HepG2 (cell line): ENCODE data around the gene MDH1B. TPM values are rescaled to one million over a fixed set of nuclear protein-coding genes. Genes with fewer than 3 reads are reported as not detected.

Experiments used
- ATAC-seq: fragments of 200-7000 bp; cut with Tn5 transposase; 3 replicates; pipeline ENCODE4 v1.9.1; 2020; ENCODE audit warnings: mild to moderate bottlenecking, moderate library complexity
- BruUV-seq: library from RNA; stranded (reverse); fragments of 400-500 nt; replicated peaks from 2 replicates; lab custom pipeline; 2021; lab: Mats Ljungman, UMichigan
- CTCF ChIA-PET: fragments of 300-600 bp; formaldehyde crosslinking; extraction: SDS; loops from one replicate; lab custom pipeline; 2021; ENCODE audit warnings: low total read pairs, inconsistent platforms, low intra/inter-chr PET ratio; lab: Yijun Ruan, JAX
- POLR2A ChIA-PET: fragments of 350-600 bp; sonication (Branson Sonifier 250); formaldehyde crosslinking; loops from one replicate; lab custom pipeline; 2020; ENCODE audit warnings: antibody characterized with exemption, inconsistent platforms; lab: Yijun Ruan, JAX
- DNase-seq: peaks from one replicate; pipeline ENCODE4 v3.0.0-alpha.2; 2015; ENCODE audit warnings: low spot score
- FAIRE-seq: peaks from 3 replicates; lab custom pipeline; 2011; peaks lifted over from hg19 to GRCh38; lab: Jason Lieb, UNC
- H2AFZ ChIP-seq: one replicate; pipeline ENCODE4 v1.6.1; 2011; ENCODE audit warnings: low read length, inconsistent platforms
- H3K27ac ChIP-seq: fragments of 300-600 bp; 3 replicates; pipeline ENCODE4 v1.8.0; 2011; ENCODE audit warnings: mixed run types, mild to moderate bottlenecking, mixed read lengths, low read length, inconsistent platforms; ENCODE audit not compliant: insufficient read depth; ENCODE audit errors: extremely low read length
- H3K27me3 ChIP-seq, 2 experiments: fragments of 200-600 bp in 1 of 2; 2 replicates in 1 of 2; 3 replicates in 1 of 2; pipeline versions ENCODE4 v1.6.0 to v1.8.0; 2011; ENCODE audit warnings: low read length in 2 of 2, mild to moderate bottlenecking in 2 of 2, moderate library complexity in 2 of 2, inconsistent platforms in 1 of 2; ENCODE audit not compliant: insufficient read depth in 2 of 2, control insufficient read depth in 1 of 2
- H3K36me3 ChIP-seq, 2 experiments: fragments of 200-600 bp in 1 of 2; replicated peaks in 1 of 2; 2 replicates in 1 of 2; 3 replicates in 1 of 2; pipeline versions ENCODE4 v1.5.1 to v1.8.0; 2011; ENCODE audit warnings: low read length in 2 of 2, inconsistent platforms in 1 of 2; ENCODE audit not compliant: insufficient read depth in 2 of 2, control insufficient read depth in 1 of 2
- H3K4me1 ChIP-seq: 2 replicates; pipeline ENCODE4 v1.5.1; 2012; ENCODE audit warnings: low read length, inconsistent platforms; ENCODE audit not compliant: insufficient read depth
- H3K4me2 ChIP-seq: 2 replicates; pipeline ENCODE4 v1.6.0; 2011; ENCODE audit warnings: low read depth, low read length, inconsistent platforms
- H3K4me3 ChIP-seq, 3 experiments: fragments of 200-600 bp in 1 of 3; sonication (generic), shearing (Covaris generic) in 1 of 3; replicated peaks in 1 of 3; 2 replicates each; pipeline ENCODE4 v1.5.1; 2011 to 2016; ENCODE audit warnings: low read length in 3 of 3, inconsistent platforms in 2 of 3, low read depth in 2 of 3, mild to moderate bottlenecking in 2 of 3, control low read depth in 1 of 3, mixed read lengths in 1 of 3; ENCODE audit not compliant: insufficient read depth in 1 of 3
- H3K79me2 ChIP-seq: one replicate; pipeline ENCODE4 v1.6.1; 2011; ENCODE audit warnings: low read length, inconsistent platforms; ENCODE audit not compliant: insufficient read depth
- H3K9ac ChIP-seq: 2 replicates; pipeline ENCODE4 v1.6.0; 2011; ENCODE audit warnings: mild to moderate bottlenecking, low read depth, low read length, inconsistent platforms; ENCODE audit not compliant: insufficient read depth
- H3K9me3 ChIP-seq: 2 replicates; pipeline ENCODE4 v1.5.1; 2012; ENCODE audit warnings: mild to moderate bottlenecking, low read length
- H4K20me1 ChIP-seq: 2 replicates; pipeline ENCODE4 v1.6.0; 2011; ENCODE audit warnings: inconsistent platforms, mild to moderate bottlenecking, low read length, moderate library complexity; ENCODE audit not compliant: insufficient read depth
- JARID2 ChIP-seq: sonication (generic); formaldehyde crosslinking; IDR thresholded peaks from 2 replicates; pipeline ENCODE4 v1.8.1; 2023; ENCODE audit warnings: missing genetic modification reagents, inconsistent platforms; ENCODE audit not compliant: insufficient replicate concordance
- KLF6 ChIP-seq: IDR thresholded peaks from 2 replicates; pipeline ENCODE4 v1.8.0; 2016; ENCODE audit warnings: missing biosample characterization, missing genetic modification reagents
- NFE2L2 ChIP-seq: fragments of 150-350 bp; IDR thresholded peaks from 2 replicates; pipeline ENCODE4 v1.6.1; 2014; ENCODE audit warnings: low read length
- NFYC ChIP-seq: IDR thresholded peaks from 2 replicates; pipeline ENCODE4 v1.6.1; 2016; ENCODE audit warnings: missing genetic modification reagents, missing compliant biosample characterization
- NR0B2 ChIP-seq: sonication (generic); formaldehyde crosslinking; IDR thresholded peaks from 2 replicates; pipeline ENCODE4 v1.4.0; 2020; ENCODE audit warnings: mild to moderate bottlenecking, missing genetic modification reagents
- SMAD3 ChIP-seq: sonication (generic); formaldehyde crosslinking; IDR thresholded peaks from 2 replicates; pipeline ENCODE4 v1.4.0; 2020; ENCODE audit warnings: missing genetic modification reagents
- SNAPC2 ChIP-seq: sonication (generic); formaldehyde crosslinking; IDR thresholded peaks from 2 replicates; pipeline ENCODE4 v1.8.1; 2022; ENCODE audit warnings: mild to moderate bottlenecking, missing genetic modification reagents
- TBX2 ChIP-seq: sonication (generic); formaldehyde crosslinking; IDR thresholded peaks from 2 replicates; pipeline ENCODE4 v1.5.0; 2020; ENCODE audit warnings: missing genetic modification reagents, mild to moderate bottlenecking, borderline replicate concordance
- TCF7L2 ChIP-seq: IDR thresholded peaks from 2 replicates; pipeline ENCODE4 v1.6.1; 2011; ENCODE audit warnings: mild to moderate bottlenecking, low read depth, low read length, moderate library complexity
- TEAD3 ChIP-seq: optimal IDR thresholded peaks from 2 replicates; pipeline ENCODE3; 2016; ENCODE audit warnings: borderline replicate concordance
- ZBTB42 ChIP-seq: sonication (generic); formaldehyde crosslinking; IDR thresholded peaks from 2 replicates; pipeline ENCODE4 v1.5.0; 2020; ENCODE audit warnings: mild to moderate bottlenecking, missing genetic modification reagents
- ZNF20 ChIP-seq: sonication (generic); formaldehyde crosslinking; IDR thresholded peaks from 2 replicates; pipeline ENCODE4 v1.4.0; 2020; ENCODE audit warnings: mild to moderate bottlenecking, moderate library complexity, missing genetic modification reagents
- WGBS: methylation state at CpG from one replicate; pipeline ENCODE4 v1.1.6; 2017; ENCODE audit warnings: low lambda C conversion rate; 5-methylcytosine and 5-hydroxymethylcytosine counted together
- in situ Hi-C: cut with HindIII; loops from 2 replicates; pipeline ENCODE4 v1.10.0; 2017; ENCODE audit warnings: low pct_unique_long_range_greater_than_20kb; ENCODE audit not compliant: extremely low pct_ligation_motif_present
- intact Hi-C: fragments of 100-400 bp; cut with micrococcal nuclease; formaldehyde crosslinking; loops from one replicate; pipeline ENCODE4 v1.10.0; 2022; ENCODE audit not compliant: unreplicated experiment
- polyA plus RNA-seq, 8 experiments: library from polyadenylated mRNA; depleted of rRNA in 3 of 8; stranded (reverse) in 7 of 8; unstranded in 1 of 8; fragments of >200 nt; fragmentation: Illumina TruSeq in 4 of 8; extraction: Trizol in 4 of 8; gene quantifications; 2 replicates each; pipeline versions ENCODE4 v1.2.1 to v1.2.3, GENCODE V29; 2011 to 2016; ENCODE audit warnings: low read depth in 4 of 8, missing spikeins in 1 of 8, mixed read lengths in 1 of 8; ENCODE audit not compliant: insufficient read depth in 1 of 8
- total RNA-seq, 5 experiments: library from RNA; depleted of rRNA; stranded (reverse); fragments of >200 nt; fragmentation: Illumina TruSeq; extraction: Trizol; gene quantifications; 2 replicates each; pipeline ENCODE4 v1.2.3, GENCODE V29; 2016; ENCODE audit warnings: low read depth in 1 of 5
- TF ChIP-seq, protein P1 (sequence below): sonication (generic); formaldehyde crosslinking; IDR thresholded peaks from 2 replicates; pipeline ENCODE4 v1.4.0; 2020; ENCODE audit warnings: missing genetic modification reagents, borderline replicate concordance

MDH1B gene
- total and polyA plus RNA-seq, 2 of the 13 experiments (the other 11 are each of a cell fraction or from before 2014, with no cell fraction given), result 0.17 to 0.86 TPM

DNA sequence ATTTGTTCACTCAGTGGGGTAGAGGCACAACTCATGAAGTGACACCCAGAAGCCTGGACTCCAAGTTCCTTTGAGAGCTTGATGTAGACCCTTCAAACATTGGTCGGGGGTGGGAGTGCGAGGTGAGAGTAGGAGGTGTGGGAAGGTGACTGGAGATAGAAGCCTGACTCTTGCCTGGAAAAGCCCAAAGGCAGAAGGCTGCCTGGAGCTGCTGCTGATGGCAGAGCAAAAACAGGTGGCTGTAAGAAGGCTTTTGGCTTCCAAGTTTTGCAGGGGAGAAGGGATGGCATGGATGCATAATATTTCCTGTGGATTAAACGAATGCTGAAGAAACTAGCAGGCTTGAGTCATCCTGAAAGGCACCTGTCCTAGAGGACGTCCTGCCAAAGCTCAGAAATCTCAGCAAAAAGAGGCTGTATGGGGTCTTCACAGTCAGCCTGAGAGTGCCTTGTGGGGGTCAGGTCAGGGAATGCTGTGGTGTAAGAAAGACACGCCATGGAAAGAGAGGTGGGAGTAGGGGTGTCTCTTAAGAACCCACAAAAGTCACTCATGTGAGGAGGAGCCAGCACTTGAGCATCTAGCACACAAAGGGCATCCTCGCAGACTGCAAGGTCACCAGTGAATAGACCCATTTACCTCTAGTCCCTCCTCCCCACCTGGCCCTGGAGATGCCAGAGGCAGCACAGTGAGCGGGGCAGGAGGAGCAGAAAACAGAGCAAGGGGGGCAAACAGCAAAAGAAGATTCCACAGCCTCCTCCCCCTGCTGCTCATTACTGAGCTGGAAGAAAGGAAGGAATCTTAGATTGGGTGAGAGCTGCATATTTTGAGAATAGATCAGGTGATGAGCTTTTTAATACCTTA, 37.8 kb upstream of the MDH1B start:
- intact Hi-C loops, result no loop called here
- TF ChIP-seq SMAD3 (CRISPR knock-in tag) (no peak), TEAD3 (CRISPR knock-in tag) (no peak), ZBTB42 (CRISPR knock-in tag) (no peak)
- POLR2A ChIA-PET, result no interaction called here

DNA sequence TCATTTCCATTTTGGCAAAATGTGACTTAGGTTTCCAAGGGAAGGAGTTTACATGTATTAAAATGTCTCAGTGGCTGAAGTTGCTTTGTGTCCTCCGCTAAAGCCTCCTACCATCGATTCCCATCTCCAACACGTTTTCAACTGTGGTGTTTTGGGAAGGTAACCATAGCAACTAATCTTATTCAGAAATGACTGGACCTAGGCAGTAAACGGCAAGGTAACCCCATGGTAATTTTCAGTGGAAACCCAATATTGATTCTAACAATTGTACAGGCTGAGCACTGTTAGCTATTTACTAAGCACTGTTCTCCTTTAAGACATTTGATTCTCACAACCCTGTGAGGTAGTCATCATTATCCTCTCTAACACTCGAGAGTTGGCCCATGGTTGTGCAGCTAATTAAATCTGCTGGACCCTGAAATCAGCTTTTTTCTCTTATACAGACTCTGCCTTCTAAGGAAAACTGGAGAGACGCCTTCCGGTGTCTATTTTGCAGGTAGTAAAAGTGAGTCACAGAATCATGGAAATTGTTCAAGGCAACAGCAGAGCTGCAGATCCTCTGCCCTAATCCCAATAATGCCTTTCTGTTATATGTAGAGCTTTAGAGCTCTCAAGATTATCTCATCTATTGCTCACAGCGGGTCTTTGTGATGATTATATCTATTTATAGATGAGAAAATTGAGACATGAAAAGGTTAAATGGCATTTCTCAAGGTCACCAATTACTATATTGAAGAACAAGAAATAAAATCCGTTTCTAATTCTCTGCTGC, 36.5 kb upstream of the MDH1B start:
- Histone ChIP-seq H2AFZ (no peak overlapping the region), H3K79me2 (no peaks in the 10 kb centered on the region), H3K27me3 (no peaks in the 10 kb centered on the region), H3K36me3 (no peaks in the 10 kb centered on the region; a peak in 1 of 5 replicates), H3K4me2 (no peak overlapping the region), H3K27ac (no peak overlapping the region), H3K4me3 (no peak overlapping the region), H3K4me1 (no peaks in the 10 kb centered on the region), H3K9ac (no peak overlapping the region), H4K20me1 (no peaks in the 10 kb centered on the region; the same call in 1 of the 2 replicates), H3K9me3 (no peaks in the 10 kb centered on the region)
- in situ Hi-C loops (loop anchor here (5.0 kb wide), 2 partner anchors 186 to 671 kb away; no protein-coding TSS in a partner anchor), intact Hi-C loops (no loop called here)
- WGBS, result 82% methylated on average over 9 of the region's 9 CpGs
- no peak for DNase-seq
- ChIA-PET POLR2A (no interaction called here), CTCF (interaction anchor here (1.6 to 3.6 kb wide), 3 partner anchors 188 to 673 kb away, joined by 5 to 24 read pairs (median 21); no protein-coding TSS in a partner anchor)
- BruUV-seq, result no TSS peak
- FAIRE-seq, result no peak
- no peak for ATAC-seq
- TF ChIP-seq TBX2 (CRISPR knock-in tag) (no peak), NFE2L2 (no peak), TCF7L2 (no peak), KLF6 (CRISPR knock-in tag) (no peak), NFYC (CRISPR knock-in tag) (no peak), JARID2 (CRISPR knock-in tag) (no peak), SNAPC2 (CRISPR knock-in tag) (no peak), ZNF20 (no peak), NR0B2 (CRISPR knock-in tag) (no peak)
- TF ChIP-seq, protein P1, sequence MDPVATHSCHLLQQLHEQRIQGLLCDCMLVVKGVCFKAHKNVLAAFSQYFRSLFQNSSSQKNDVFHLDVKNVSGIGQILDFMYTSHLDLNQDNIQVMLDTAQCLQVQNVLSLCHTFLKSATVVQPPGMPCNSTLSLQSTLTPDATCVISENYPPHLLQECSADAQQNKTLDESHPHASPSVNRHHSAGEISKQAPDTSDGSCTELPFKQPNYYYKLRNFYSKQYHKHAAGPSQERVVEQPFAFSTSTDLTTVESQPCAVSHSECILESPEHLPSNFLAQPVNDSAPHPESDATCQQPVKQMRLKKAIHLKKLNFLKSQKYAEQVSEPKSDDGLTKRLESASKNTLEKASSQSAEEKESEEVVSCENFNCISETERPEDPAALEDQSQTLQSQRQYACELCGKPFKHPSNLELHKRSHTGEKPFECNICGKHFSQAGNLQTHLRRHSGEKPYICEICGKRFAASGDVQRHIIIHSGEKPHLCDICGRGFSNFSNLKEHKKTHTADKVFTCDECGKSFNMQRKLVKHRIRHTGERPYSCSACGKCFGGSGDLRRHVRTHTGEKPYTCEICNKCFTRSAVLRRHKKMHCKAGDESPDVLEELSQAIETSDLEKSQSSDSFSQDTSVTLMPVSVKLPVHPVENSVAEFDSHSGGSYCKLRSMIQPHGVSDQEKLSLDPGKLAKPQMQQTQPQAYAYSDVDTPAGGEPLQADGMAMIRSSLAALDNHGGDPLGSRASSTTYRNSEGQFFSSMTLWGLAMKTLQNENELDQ (CRISPR knock-in tag), result no peak

More for the DNA sequence above, 37.8 kb upstream of the MDH1B start:
- BruUV-seq, result no TSS peak
- Histone ChIP-seq H3K9me3 (no peaks in the 10 kb centered on the region), H2AFZ (no peak overlapping the region), H3K4me3 (no peak overlapping the region), H3K36me3 (no peaks in the 10 kb centered on the region; a peak in 1 of 5 replicates), H3K9ac (no peak overlapping the region), H3K27ac (no peak overlapping the region), H3K27me3 (no peaks in the 10 kb centered on the region), H4K20me1 (no peaks in the 10 kb centered on the region; the same call in 1 of the 2 replicates), H3K79me2 (no peaks in the 10 kb centered on the region), H3K4me2 (no peak overlapping the region), H3K4me1 (no peaks in the 10 kb centered on the region)
- in situ Hi-C loops, result loop anchor here (5.0 kb wide), 2 partner anchors 184 to 669 kb away; no protein-coding TSS in a partner anchor
- WGBS, result 78% methylated on average over 7 of the region's 7 CpGs
- CTCF ChIA-PET, result interaction anchor here (3.6 kb wide), 1 partner anchor 672 kb away, joined by 24 read pairs; no protein-coding TSS in a partner anchor
- ATAC-seq (no peak), FAIRE-seq (no peak), DNase-seq (no peak)
